Measurements from ENCODE around the gene PYROXD2.

The PYROXD2 gene

DNA sequence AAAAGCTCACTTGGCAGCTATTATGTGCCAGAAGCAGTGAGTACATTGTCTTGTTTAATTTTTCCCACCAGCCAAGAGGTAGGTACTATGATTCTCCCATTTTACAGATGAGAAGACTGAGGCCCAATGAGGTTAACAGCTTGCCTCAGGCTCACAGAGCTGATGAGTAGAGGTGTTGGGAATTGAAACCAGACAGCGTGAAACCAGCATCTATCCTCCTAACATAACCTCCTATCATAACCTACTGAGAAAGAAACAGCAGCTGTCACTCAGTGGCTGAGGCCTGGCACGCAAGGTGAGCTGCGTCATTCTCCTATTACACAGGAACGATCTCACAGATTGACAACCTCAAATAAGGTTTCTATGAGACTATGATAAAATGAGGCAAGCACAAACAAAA, 6.2 kb downstream of the PYROXD2 start:
- Histone ChIP-seq H3K4me1 (ENCODE audit: control insufficient read depth, low read length) (no peaks in the 10 kb centered on the region), H3K4me2 (ENCODE audit: low read length) (no peak overlapping the region), H4K20me1 (ENCODE audit: control insufficient read depth, insufficient read depth, low read depth, low read length) (no peaks in the 10 kb centered on the region), H3F3A (ENCODE audit: control insufficient read depth, insufficient read depth) (no peaks in the 10 kb centered on the region), H3K36me3 (ENCODE audit: control insufficient read depth, low read length) (no peaks in the 10 kb centered on the region), H3K9me3 (ENCODE audit: control insufficient read depth, insufficient read depth, low read length) (no peaks in the 10 kb centered on the region), H3K79me2 (ENCODE audit: control insufficient read depth, low read length) (no peaks in the 10 kb centered on the region), H3K4me3 (ENCODE audit: low read length) (no peak overlapping the region), H3K9me2 (replicated peaks; ENCODE audit: control insufficient read depth, low read length) (no peaks in the 10 kb centered on the region), H3K27ac (ENCODE audit: low read depth, low read length) (no peak overlapping the region), H3K27me3 (ENCODE audit: control insufficient read depth, low read length) (peaks cover 4% of the 10 kb centered on the region)
- no peak for TF ChIP-seq EZH2phosphoT487 (IDR thresholded peaks at IDR 0.05; ENCODE audit: borderline replicate concordance, low read length)
- TF ChIP-seq, protein P1, sequence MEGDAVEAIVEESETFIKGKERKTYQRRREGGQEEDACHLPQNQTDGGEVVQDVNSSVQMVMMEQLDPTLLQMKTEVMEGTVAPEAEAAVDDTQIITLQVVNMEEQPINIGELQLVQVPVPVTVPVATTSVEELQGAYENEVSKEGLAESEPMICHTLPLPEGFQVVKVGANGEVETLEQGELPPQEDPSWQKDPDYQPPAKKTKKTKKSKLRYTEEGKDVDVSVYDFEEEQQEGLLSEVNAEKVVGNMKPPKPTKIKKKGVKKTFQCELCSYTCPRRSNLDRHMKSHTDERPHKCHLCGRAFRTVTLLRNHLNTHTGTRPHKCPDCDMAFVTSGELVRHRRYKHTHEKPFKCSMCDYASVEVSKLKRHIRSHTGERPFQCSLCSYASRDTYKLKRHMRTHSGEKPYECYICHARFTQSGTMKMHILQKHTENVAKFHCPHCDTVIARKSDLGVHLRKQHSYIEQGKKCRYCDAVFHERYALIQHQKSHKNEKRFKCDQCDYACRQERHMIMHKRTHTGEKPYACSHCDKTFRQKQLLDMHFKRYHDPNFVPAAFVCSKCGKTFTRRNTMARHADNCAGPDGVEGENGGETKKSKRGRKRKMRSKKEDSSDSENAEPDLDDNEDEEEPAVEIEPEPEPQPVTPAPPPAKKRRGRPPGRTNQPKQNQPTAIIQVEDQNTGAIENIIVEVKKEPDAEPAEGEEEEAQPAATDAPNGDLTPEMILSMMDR (IDR thresholded peaks at IDR 0.05; ENCODE audit: low read depth, low read length, poor library complexity, severe bottlenecking): no peak

DNA sequence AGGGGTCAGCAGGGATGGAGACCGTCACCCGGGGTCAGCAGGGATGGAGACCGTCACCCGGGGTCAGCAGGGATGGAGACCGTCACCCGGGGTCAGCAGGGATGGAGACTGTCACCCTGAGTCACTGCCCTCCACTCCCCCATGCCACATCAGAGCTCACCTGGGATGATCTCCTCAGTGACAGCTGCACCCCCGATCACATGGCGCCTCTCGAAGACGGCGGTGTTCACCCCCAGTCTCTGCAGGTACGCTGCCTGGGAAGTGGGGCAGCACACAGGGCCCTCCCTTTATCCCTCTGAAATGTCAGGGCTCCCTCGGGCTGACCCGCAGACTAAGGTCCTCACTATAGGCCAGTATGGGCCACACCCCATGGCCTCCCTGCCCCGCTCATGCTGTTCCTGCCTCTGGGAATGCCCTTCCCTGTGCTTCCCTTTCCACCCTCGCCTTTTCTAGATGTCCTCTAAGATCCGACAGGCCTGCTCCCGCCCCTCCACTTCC, 7.2 kb downstream of the PYROXD2 start:
- H3K9me3 ChIP-seq (ENCODE audit: control insufficient read depth, insufficient read depth, low read length): no peaks in the 10 kb centered on the region

DNA sequence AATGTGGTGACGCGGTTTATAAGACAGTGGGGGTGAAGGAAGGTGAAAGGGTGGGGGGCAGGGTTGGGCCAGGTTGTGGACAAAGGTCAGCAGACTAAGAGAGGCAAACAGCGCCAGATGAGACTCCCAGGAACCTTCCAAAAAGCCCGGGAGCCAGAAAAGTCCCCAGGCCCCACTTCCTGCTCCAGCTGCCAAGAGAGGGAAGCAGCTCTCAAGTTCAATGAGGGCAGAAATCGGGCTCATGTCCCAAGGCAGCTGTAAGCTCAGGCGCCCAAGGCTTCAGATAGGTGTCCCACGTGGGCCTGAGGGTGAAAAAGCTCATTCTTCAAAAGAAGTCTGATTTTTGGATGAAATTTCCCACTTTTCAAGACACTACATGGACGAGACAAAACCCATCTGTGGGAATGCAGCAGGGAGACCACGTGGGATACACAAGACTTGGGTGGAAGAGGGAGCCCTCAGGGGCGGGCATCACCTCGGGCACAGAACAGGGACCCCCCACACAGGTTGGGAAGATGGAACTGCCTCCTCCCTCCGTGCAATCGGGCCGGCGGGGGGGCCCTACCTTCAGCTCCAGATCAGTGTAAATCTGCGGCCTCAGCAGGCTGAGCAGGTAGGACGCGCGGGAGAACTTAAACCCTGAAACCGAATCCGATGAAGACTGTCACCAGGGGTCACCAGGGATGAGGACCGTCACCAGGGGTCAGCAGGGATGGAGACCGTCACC, 7.8 kb downstream of the PYROXD2 start:
- Histone ChIP-seq H3K27ac (ENCODE audit: low read depth, low read length) (no peak overlapping the region), H3K9me2 (replicated peaks; ENCODE audit: control insufficient read depth, low read length) (no peaks in the 10 kb centered on the region), H4K20me1 (ENCODE audit: control insufficient read depth, insufficient read depth, low read depth, low read length) (no peaks in the 10 kb centered on the region), H3K79me2 (ENCODE audit: control insufficient read depth, low read length) (no peaks in the 10 kb centered on the region), H3K4me1 (ENCODE audit: control insufficient read depth, low read length) (no peaks in the 10 kb centered on the region), H3K36me3 (ENCODE audit: control insufficient read depth, low read length) (no peaks in the 10 kb centered on the region), H3F3A (ENCODE audit: control insufficient read depth, insufficient read depth) (no peaks in the 10 kb centered on the region), H3K27me3 (ENCODE audit: control insufficient read depth, low read length) (peaks cover 6% of the 10 kb centered on the region), H3K9me3 (ENCODE audit: control insufficient read depth, insufficient read depth, low read length) (no peaks in the 10 kb centered on the region), H3K4me3 (ENCODE audit: low read length) (no peak overlapping the region), H3K4me2 (ENCODE audit: low read length) (no peak overlapping the region)
- TF ChIP-seq, protein P1 (IDR thresholded peaks at IDR 0.05; ENCODE audit: low read depth, low read length, poor library complexity, severe bottlenecking): no peak
- no peak for TF ChIP-seq EZH2phosphoT487 (IDR thresholded peaks at IDR 0.05; ENCODE audit: borderline replicate concordance, low read length)

More for the DNA sequence above, 7.2 kb downstream of the PYROXD2 start:
- no peaks in the 10 kb centered on the region for H3F3A ChIP-seq (ENCODE audit: control insufficient read depth, insufficient read depth)
- no peak overlapping the region for H3K4me2 ChIP-seq (ENCODE audit: low read length)
- no peak overlapping the region for H3K27ac ChIP-seq (ENCODE audit: low read depth, low read length)
- no peaks in the 10 kb centered on the region for H3K4me1 ChIP-seq (ENCODE audit: control insufficient read depth, low read length)
- no peaks in the 10 kb centered on the region for H3K36me3 ChIP-seq (ENCODE audit: control insufficient read depth, low read length)
- TF ChIP-seq EZH2phosphoT487 (IDR thresholded peaks at IDR 0.05; ENCODE audit: borderline replicate concordance, low read length): no peak
- TF ChIP-seq, protein P1 (IDR thresholded peaks at IDR 0.05; ENCODE audit: low read depth, low read length, poor library complexity, severe bottlenecking): no peak
- H3K79me2 ChIP-seq (ENCODE audit: control insufficient read depth, low read length): no peaks in the 10 kb centered on the region
- H3K27me3 ChIP-seq (ENCODE audit: control insufficient read depth, low read length): peaks cover 6% of the 10 kb centered on the region
- no peaks in the 10 kb centered on the region for H3K9me2 ChIP-seq (replicated peaks; ENCODE audit: control insufficient read depth, low read length)
- no peak overlapping the region for H3K4me3 ChIP-seq (ENCODE audit: low read length)
- no peaks in the 10 kb centered on the region for H4K20me1 ChIP-seq (ENCODE audit: control insufficient read depth, insufficient read depth, low read depth, low read length)
